Panc1 (cell line): ENCODE measurements around the gene SLC43A2. TPM values are rescaled to one million over a fixed set of nuclear protein-coding genes. Genes with fewer than 3 reads are reported as not detected.

Experiments
- ATAC-seq: fragments of 200-7000 bp; cut with Tn5 transposase; 2 replicates; pipeline ENCODE4 v1.9.1; 2020; ENCODE audit warnings: mild to moderate bottlenecking, moderate library complexity
- BruUV-seq: library from RNA; stranded (reverse); fragments of 400-500 nt; replicated peaks from 2 replicates; lab custom pipeline; 2021; lab: Mats Ljungman, UMichigan
- CTCF ChIA-PET: fragments of 300-600 bp; sonication (Branson Sonifier 250); formaldehyde crosslinking; loops from one replicate; lab custom pipeline; 2022; ENCODE audit warnings: antibody characterized with exemption; lab: Charles Lee
- POLR2A ChIA-PET: fragments of 300-600 bp; sonication (Branson Sonifier 250); formaldehyde crosslinking; loops from one replicate; lab custom pipeline; 2022; ENCODE audit warnings: antibody characterized with exemption; lab: Charles Lee
- DNase-seq: peaks from one replicate; pipeline ENCODE4 v3.0.0-alpha.2; 2010; ENCODE audit warnings: low read depth, low spot score
- H3K27ac ChIP-seq: 2 replicates; pipeline ENCODE4 v1.5.1; 2011; ENCODE audit warnings: mild to moderate bottlenecking, low read length, inconsistent platforms
- H3K27me3 ChIP-seq: fragments of 200-500 bp; sonication (Bioruptor generic); 2 replicates; pipeline ENCODE4 v1.6.0; 2014; ENCODE audit warnings: low read length, inconsistent platforms; ENCODE audit not compliant: control insufficient read depth, insufficient read depth
- H3K36me3 ChIP-seq: fragments of 200-500 bp; sonication (Bioruptor generic); 2 replicates; pipeline ENCODE4 v1.5.1; 2014; ENCODE audit warnings: inconsistent platforms, mild to moderate bottlenecking, low read length, moderate library complexity; ENCODE audit not compliant: control insufficient read depth, insufficient read depth
- H3K4me1 ChIP-seq: 2 replicates; pipeline ENCODE4 v1.5.1; 2011; ENCODE audit warnings: inconsistent platforms, mild to moderate bottlenecking, low read length, moderate library complexity; ENCODE audit not compliant: control insufficient read depth, insufficient read depth
- H3K4me3 ChIP-seq, 2 experiments: 2 replicates each; pipeline ENCODE4 v1.5.1; 2011 to 2012; ENCODE audit warnings: low read depth in 2 of 2, low read length in 2 of 2, mild to moderate bottlenecking in 2 of 2, inconsistent platforms in 1 of 2, moderate library complexity in 1 of 2
- H3K9me3 ChIP-seq: fragments of 200-500 bp; sonication (Bioruptor generic); 2 replicates; pipeline ENCODE4 v1.5.1; 2014; ENCODE audit warnings: low read depth, mild to moderate bottlenecking, inconsistent platforms, low read length, moderate library complexity; ENCODE audit not compliant: control insufficient read depth, insufficient read depth
- CTCF ChIP-seq: fragments of 450-650 bp; IDR thresholded peaks from 2 replicates; pipeline ENCODE4 v1.5.1; 2017; ENCODE audit warnings: mild to moderate bottlenecking
- POLR2AphosphoS5 ChIP-seq: IDR thresholded peaks from 2 replicates; pipeline ENCODE4 v1.6.1; 2012; ENCODE audit warnings: mild to moderate bottlenecking, low read depth, low read length, moderate library complexity
- REST ChIP-seq, 2 experiments: IDR thresholded peaks; 2 replicates each; pipeline ENCODE4 v1.6.1; 2011 to 2012; ENCODE audit warnings: low read depth in 2 of 2, control low read depth in 1 of 2, low read length in 1 of 2, mild to moderate bottlenecking in 1 of 2, moderate library complexity in 1 of 2; ENCODE audit not compliant: insufficient read depth in 1 of 2
- SIN3A ChIP-seq: IDR thresholded peaks from 2 replicates; pipeline ENCODE4 v1.6.1; 2012; ENCODE audit warnings: low read depth, mild to moderate bottlenecking, low read length, moderate library complexity, borderline replicate concordance; ENCODE audit not compliant: insufficient read depth
- TCF7L2 ChIP-seq: IDR thresholded peaks from 2 replicates; pipeline ENCODE4 v1.6.1; 2011; ENCODE audit warnings: mild to moderate bottlenecking, low read depth, low read length, inconsistent platforms
- in situ Hi-C: cut with HindIII; loops from 2 replicates; pipeline ENCODE4 v1.10.0; 2016; ENCODE audit warnings: low sequenced_read_pairs, low pct_unique_long_range_greater_than_20kb
- intact Hi-C: fragments of 100-400 bp; cut with micrococcal nuclease; formaldehyde crosslinking; loops from one replicate; pipeline ENCODE4 v1.10.0; 2022; ENCODE audit not compliant: unreplicated experiment
- total RNA-seq: library from RNA; stranded (reverse); gene quantifications from one replicate; pipeline ENCODE4 v1.2.1, GENCODE V29; 2021; ENCODE audit not compliant: unreplicated experiment

The SLC43A2 gene
- total RNA-seq, 1 experiment from 2014 or later, result 23.3 TPM

- intact Hi-C loops, result no loop called here
- no peak for DNase-seq
- H3K4me3 ChIP-seq, result no peak overlapping the region
- ATAC-seq, result no peak
- no peaks in the 10 kb centered on the region for H3K27me3 ChIP-seq
- H3K9me3 ChIP-seq, result no peaks in the 10 kb centered on the region
- in situ Hi-C loops, result no loop called here
- ChIA-PET CTCF (interaction anchor here (0.6 kb wide), 1 partner anchor 13 kb away, joined by 3 read pairs; no protein-coding TSS in a partner anchor), POLR2A (interaction anchor here (0.6 kb wide), 1 partner anchor 35 kb away, joined by 16 read pairs; no protein-coding TSS in a partner anchor)
- no peaks in the 10 kb centered on the region for H3K4me1 ChIP-seq
- BruUV-seq, result no TSS peak
- TF ChIP-seq POLR2AphosphoS5, result no peak
- TF ChIP-seq CTCF, result no peak
- no peak for TF ChIP-seq SIN3A
- TF ChIP-seq TCF7L2, result no peak
- peaks cover 7% of the 10 kb centered on the region for H3K36me3 ChIP-seq
- H3K27ac ChIP-seq, result no peak overlapping the region
Observed at GRCh38 chr17:1553354-1554266, 75.0 kb downstream of the SLC43A2 start.

- intact Hi-C loops (no loop called here), in situ Hi-C loops (no loop called here)
- DNase-seq (no peak), ATAC-seq (no peak)
- CTCF ChIA-PET, result no interaction called here
- Histone ChIP-seq H3K27ac (no peak overlapping the region), H3K36me3 (peaks cover 7% of the 10 kb centered on the region), H3K4me3 (no peak overlapping the region), H3K27me3 (no peaks in the 10 kb centered on the region), H3K9me3 (no peaks in the 10 kb centered on the region), H3K4me1 (no peaks in the 10 kb centered on the region)
- no TSS peak for BruUV-seq
- TF ChIP-seq TCF7L2, result no peak
- TF ChIP-seq CTCF, result no peak
- POLR2A ChIA-PET, result no interaction called here
Observed at GRCh38 chr17:1552932-1553331, 75.7 kb downstream of the SLC43A2 start.

GRCh38 chr17:1551741-1552140, 76.9 kb downstream of the SLC43A2 start:
- Histone ChIP-seq H3K4me1 (no peaks in the 10 kb centered on the region), H3K27me3 (no peaks in the 10 kb centered on the region), H3K36me3 (peaks cover 7% of the 10 kb centered on the region), H3K27ac (no peak overlapping the region), H3K9me3 (no peaks in the 10 kb centered on the region), H3K4me3 (no peak overlapping the region)
- in situ Hi-C loops (no loop called here), intact Hi-C loops (no loop called here)
- ChIA-PET CTCF (interaction anchor here (0.6 kb wide), 1 partner anchor 151 kb away, joined by 6 read pairs; no protein-coding TSS in a partner anchor), POLR2A (interaction anchor here (0.5 kb wide), 1 partner anchor 35 kb away, joined by 6 read pairs; the partner anchor contains the start of gene INPP5K)
- ATAC-seq (no peak), DNase-seq (no peak)
- TF ChIP-seq SIN3A (no peak), CTCF (no peak), TCF7L2 (no peak), REST (IDR thresholded peaks at IDR 0.05; ENCODE audit: insufficient read depth in 1 of 2, low read depth in 2 of 2, low read length in 1 of 2) (no peak), POLR2AphosphoS5 (no peak)
- no TSS peak for BruUV-seq
